H1 (cell line): Measurements from ENCODE around the gene UBR7. TPM values are rescaled to one million over a fixed set of nuclear protein-coding genes. Genes with fewer than 3 reads are reported as not detected.

ENCODE experiments used
- BRCA1 ChIP-seq: IDR thresholded peaks from 2 replicates; pipeline ENCODE4 v1.6.1; 2012; ENCODE audit warnings: low read depth, low read length, improper control_type of control experiment
- CHD7 ChIP-seq: fragments of 300-600 bp; sonication (generic); IDR thresholded peaks from 2 replicates; pipeline ENCODE4 v1.7.1; 2012; ENCODE audit warnings: low read length, moderate library complexity, mild to moderate bottlenecking, inconsistent platforms; ENCODE audit not compliant: insufficient replicate concordance
- CREB1 ChIP-seq: IDR thresholded peaks from 2 replicates; pipeline ENCODE4 v1.6.1; 2012; ENCODE audit warnings: inconsistent platforms
- EGR1 ChIP-seq: IDR thresholded peaks from 2 replicates; pipeline ENCODE4 v1.6.1; 2011; ENCODE audit warnings: low read depth, low read length, borderline replicate concordance
- EP300 ChIP-seq, 2 experiments: IDR thresholded peaks; 1 replicate in 1 of 2; 2 replicates in 1 of 2; pipeline ENCODE4 v1.6.1; 2011 to 2012; ENCODE audit warnings: low read depth in 2 of 2, low read length in 2 of 2, mild to moderate bottlenecking in 2 of 2, borderline replicate concordance in 1 of 2, inconsistent platforms in 1 of 2, moderate library complexity in 1 of 2
- FOSL1 ChIP-seq: IDR thresholded peaks from 2 replicates; pipeline ENCODE4 v1.6.1; 2011; ENCODE audit warnings: mild to moderate bottlenecking, low read depth, low read length, moderate library complexity; ENCODE audit not compliant: insufficient read depth
- SIRT6 ChIP-seq: IDR thresholded peaks from one replicate; pipeline ENCODE4 v1.7.1; 2012; ENCODE audit warnings: low read length, inconsistent platforms
- SP1 ChIP-seq: IDR thresholded peaks from 2 replicates; pipeline ENCODE4 v1.6.1; 2011; ENCODE audit warnings: low read depth, low read length
- polyA plus RNA-seq, 7 experiments: library from polyadenylated mRNA; depleted of rRNA in 3 of 7; stranded (reverse) in 5 of 7; unstranded in 2 of 7; fragments of >200 nt in 5 of 7; fragments of 200-250 nt in 2 of 7; gene quantifications; 1 replicate in 5 of 7; 2 replicates in 1 of 7; 4 replicates in 1 of 7; pipeline versions ENCODE4 v1.2.1 to v1.2.3, GENCODE V29; 2011 to 2013; ENCODE audit warnings: missing spikeins in 2 of 7, mixed read lengths in 2 of 7
- total RNA-seq: library from RNA; stranded (reverse); fragmentation: NEBNext Ultra II Directional; extraction: Animal tissue kit (Norgen Biotek cat#: 25700); gene quantifications from 2 replicates; pipeline ENCODE4 v1.2.1, GENCODE V29; 2021

The UBR7 gene
- total and polyA plus RNA-seq, 2 of the 8 experiments (the other 6 are each of a cell fraction or from before 2014, with no cell fraction given), result 20.1 to 28.4 TPM

DNA sequence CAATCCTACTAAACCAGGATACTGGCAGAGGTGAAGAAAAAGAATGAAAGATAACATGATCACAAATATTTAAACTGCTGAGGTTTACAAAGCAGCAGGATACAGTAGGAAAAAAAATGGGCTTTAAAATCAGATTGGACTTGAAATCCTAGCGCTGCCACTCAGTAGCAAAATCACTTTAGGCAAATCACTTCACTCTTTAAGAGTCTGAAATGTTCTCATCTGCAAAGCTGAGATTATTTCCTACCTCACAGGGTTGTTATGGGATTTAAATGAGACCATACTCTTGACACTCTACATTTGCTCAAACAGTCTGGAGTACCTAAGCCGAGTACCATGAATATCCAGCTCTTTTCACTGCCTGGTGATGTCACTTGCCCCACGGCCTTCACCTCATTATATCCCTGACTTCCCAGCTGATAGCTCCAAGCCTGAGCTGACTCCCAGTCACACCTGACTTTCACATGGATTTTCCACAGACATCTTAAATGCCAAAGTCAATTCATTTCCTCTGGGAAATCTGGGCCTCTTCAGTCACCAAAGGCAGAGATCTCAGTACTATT, 60.2 kb downstream of the UBR7 start (continued):
- TF ChIP-seq CHD7, result no peak
- TF ChIP-seq EP300 (IDR thresholded peaks at IDR 0.05; ENCODE audit: borderline replicate concordance in 1 of 2, low read depth in 2 of 2, low read length in 2 of 2), result no peak
- no peak for TF ChIP-seq SP1
- no peak for TF ChIP-seq CREB1
- no peak for TF ChIP-seq FOSL1
- no peak for TF ChIP-seq SIRT6
- TF ChIP-seq BRCA1, result no peak
- no peak for TF ChIP-seq EGR1
